ENCODE data around the gene CXCL13. TPM values are rescaled to one million over a fixed set of nuclear protein-coding genes. Genes with fewer than 3 reads are reported as not detected.
"Not testable (repeated sequence)": the region's sequence is repeated elsewhere in the genome, so short reads cannot be mapped to it uniquely, and the experiment has no call there.

Gene CXCL13, protein sequence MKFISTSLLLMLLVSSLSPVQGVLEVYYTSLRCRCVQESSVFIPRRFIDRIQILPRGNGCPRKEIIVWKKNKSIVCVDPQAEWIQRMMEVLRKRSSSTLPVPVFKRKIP
- total RNA-seq, result 1 to 10 TPM in 2 of 4 donors, not detected in 2; 2.2 to 2.4 TPM

DNA sequence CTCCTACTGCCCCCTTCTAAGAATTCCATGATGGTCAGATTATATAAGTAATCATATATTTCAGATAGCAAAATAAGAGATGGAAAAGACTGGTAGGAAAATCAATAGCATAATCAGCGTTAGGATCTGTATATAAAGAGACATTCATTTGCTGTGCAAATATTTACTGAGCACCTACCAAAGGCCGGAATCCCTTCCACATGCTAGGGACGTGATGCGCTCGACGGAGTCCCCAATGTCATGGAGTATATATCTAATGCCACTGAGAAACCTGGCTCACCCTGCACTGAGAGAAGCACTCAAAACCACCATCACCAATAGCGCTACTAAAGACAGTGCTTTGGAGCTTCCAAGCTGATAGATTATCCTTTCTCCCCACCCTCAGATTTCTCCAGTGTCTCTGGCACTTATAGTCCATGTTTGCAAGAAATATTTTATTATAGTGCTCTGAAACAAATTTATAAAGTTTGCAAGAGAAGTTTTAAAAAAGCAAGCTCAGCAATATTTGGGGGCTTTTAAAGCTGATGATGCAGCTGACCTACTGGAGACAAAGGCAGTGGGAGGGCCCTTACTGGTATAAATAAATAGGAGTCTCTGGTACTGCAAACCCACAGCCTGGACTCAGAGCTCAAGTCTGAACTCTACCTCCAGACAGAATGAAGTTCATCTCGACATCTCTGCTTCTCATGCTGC is at the start of gene CXCL13:
CXCL13 (plus strand) TSS at position 611 of the 693 bp plus-strand sequence; CDS start at position 657, 46 bp downstream.
- Histone ChIP-seq H3K4me1 (peaks cover 0 to 9% (median 0%) of the 10 kb centered on the region in 3 donors), H3K36me3 (no peaks in the 10 kb centered on the region), H3K9me3 (no peaks in the 10 kb centered on the region), H3K4me3 (no peak within 1 kb of the TSS), H3K27ac (no peak within 1 kb of the TSS), H3K27me3 (peaks cover 0 to 38% (median 0%) of the 10 kb centered on the region in 4 donors)
- TF ChIP-seq POLR2A (IDR thresholded peaks at IDR 0.05), result no peak
- TF ChIP-seq, protein P1, sequence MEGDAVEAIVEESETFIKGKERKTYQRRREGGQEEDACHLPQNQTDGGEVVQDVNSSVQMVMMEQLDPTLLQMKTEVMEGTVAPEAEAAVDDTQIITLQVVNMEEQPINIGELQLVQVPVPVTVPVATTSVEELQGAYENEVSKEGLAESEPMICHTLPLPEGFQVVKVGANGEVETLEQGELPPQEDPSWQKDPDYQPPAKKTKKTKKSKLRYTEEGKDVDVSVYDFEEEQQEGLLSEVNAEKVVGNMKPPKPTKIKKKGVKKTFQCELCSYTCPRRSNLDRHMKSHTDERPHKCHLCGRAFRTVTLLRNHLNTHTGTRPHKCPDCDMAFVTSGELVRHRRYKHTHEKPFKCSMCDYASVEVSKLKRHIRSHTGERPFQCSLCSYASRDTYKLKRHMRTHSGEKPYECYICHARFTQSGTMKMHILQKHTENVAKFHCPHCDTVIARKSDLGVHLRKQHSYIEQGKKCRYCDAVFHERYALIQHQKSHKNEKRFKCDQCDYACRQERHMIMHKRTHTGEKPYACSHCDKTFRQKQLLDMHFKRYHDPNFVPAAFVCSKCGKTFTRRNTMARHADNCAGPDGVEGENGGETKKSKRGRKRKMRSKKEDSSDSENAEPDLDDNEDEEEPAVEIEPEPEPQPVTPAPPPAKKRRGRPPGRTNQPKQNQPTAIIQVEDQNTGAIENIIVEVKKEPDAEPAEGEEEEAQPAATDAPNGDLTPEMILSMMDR (IDR thresholded peaks at IDR 0.05), result no peak
- DNase-seq, result no peak
- WGBS, 2 donors, result 81 to 88% methylated on average over 8 of the region's 8 CpGs
- intact Hi-C loops (cut with DNase I), result loop anchor here (10.0 kb wide), 1 partner anchor 221 kb away; no protein-coding TSS in a partner anchor

DNA sequence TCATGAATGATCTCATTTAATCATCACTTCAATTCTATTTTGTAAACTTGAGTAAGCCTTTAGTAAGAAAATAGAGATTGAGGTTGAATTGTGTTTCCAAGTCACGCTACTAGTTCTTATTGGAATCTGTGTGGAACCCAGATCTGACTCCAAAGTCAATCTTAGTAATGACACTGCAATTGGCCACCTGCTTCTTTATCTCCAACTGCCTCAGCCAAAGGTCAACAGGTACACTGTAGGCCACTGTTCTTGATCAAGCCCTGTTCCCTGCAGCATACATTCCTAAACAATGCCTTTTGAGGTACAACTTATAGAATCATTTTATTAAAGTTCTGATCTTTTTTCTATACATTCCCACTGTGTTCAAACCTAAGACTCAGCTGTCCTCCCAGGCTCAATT is 45.5 kb upstream of the CXCL13 start:
- intact Hi-C loops (cut with DNase I), result no loop called here
- Histone ChIP-seq H3K4me3 (no peak overlapping the region), H3K4me1 (no peaks in the 10 kb centered on the region), H3K36me3 (no peaks in the 10 kb centered on the region), H3K27ac (no peak overlapping the region), H3K9me3 (peaks cover 0 to 3% (median 0%) of the 10 kb centered on the region in 3 donors), H3K27me3 (no peaks in the 10 kb centered on the region)
- no peak for TF ChIP-seq POLR2A (IDR thresholded peaks at IDR 0.05)
- TF ChIP-seq, protein P1 (IDR thresholded peaks at IDR 0.05), result no peak
- WGBS, 2 donors, result 85 to 86% methylated on average over 1 of the region's 1 CpG
- DNase-seq, result no peak

DNA sequence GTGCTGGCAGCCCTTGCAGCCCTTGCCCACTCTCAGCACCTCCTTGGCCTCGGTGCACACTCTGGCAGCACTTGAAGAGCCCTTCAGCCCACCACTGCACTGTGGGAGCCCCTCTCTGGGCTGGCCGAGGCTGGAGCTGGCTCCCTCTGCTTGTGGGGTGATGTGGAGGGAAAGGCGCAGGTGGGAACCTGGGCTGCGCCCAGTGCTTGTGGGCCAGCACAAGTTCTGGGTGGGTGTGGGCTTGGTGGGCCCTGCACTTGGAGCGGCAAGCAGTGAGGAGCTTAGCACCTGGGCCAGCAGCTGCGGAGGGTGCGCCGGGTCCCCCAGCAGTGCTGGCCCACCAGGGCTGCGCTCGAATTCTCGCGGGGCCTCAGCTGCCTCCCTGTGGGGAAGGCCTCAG is 43.9 kb upstream of the CXCL13 start:
- H3K36me3 ChIP-seq; H3K27ac ChIP-seq; H3K27me3 ChIP-seq; H3K4me3 ChIP-seq; DNase-seq; H3K9me3 ChIP-seq; intact Hi-C loops (cut with DNase I); H3K4me1 ChIP-seq: not testable (repeated sequence)
- WGBS, 2 donors, result 65 to 100% methylated on average over 1 to 2 of the region's 12 CpGs

DNA sequence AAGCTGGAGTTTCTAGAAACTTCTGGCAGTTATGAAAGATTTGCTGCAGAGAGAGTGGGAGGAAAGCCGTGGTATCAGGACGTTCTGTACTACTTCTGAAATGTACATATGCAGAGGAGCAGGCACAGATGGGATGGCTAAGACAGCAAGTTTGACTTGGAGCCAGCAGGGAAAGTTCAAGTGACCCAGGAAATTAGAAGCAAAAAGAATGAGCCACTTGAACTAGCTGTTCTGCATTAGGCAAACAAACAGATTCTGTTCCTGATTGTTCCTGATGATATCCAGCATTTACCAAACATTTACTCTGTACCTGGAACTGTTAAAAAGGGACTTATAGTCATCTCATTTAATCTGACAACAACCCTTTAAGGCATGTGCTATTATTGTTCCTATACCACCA is 41.4 kb upstream of the CXCL13 start:
- DNase-seq, result no peak
- TF ChIP-seq, protein P1 (IDR thresholded peaks at IDR 0.05), result no peak
- TF ChIP-seq POLR2A (IDR thresholded peaks at IDR 0.05), result no peak

DNA sequence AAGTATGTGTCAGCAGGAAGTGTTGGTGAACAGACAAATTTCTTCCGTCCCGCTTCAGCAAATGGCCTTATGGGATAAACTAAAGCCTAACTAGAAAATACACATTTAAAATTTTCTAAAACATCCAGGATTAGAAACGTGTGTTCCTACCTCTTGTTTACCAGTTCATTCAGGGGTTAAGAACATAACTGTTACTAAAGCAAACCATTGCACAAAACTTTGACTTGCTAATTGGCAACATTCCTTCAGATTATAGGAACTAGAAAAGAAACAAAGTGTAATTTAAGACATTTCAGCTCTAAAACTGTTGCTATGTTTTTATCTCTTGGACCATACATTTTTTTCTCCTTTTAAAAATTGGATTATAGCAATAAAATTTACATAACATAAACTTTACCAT is 39.5 kb upstream of the CXCL13 start:
- TF ChIP-seq, protein P1 (IDR thresholded peaks at IDR 0.05), result no peak
- TF ChIP-seq POLR2A (IDR thresholded peaks at IDR 0.05), result no peak
- intact Hi-C loops (cut with DNase I), result no loop called here
- Histone ChIP-seq H3K27ac (no peak overlapping the region), H3K4me1 (no peaks in the 10 kb centered on the region), H3K4me3 (no peak overlapping the region), H3K36me3 (no peaks in the 10 kb centered on the region), H3K9me3 (peaks cover 0 to 4% (median 0%) of the 10 kb centered on the region in 3 donors), H3K27me3 (peaks cover 0 to 4% (median 0%) of the 10 kb centered on the region in 4 donors)
- 77 to 79% methylated on average over 3 of the region's 3 CpGs for WGBS, 2 donors
- no peak for DNase-seq

More for the DNA sequence above, 41.4 kb upstream of the CXCL13 start:
- H3K9me3 ChIP-seq, result no peaks in the 10 kb centered on the region
- intact Hi-C loops (cut with DNase I), result no loop called here
- H3K36me3 ChIP-seq, result no peaks in the 10 kb centered on the region
- H3K27ac ChIP-seq, result peak overlapping the region; percentile 30 to 63 (median 50)
- 33 to 48% methylated on average over 2 of the region's 2 CpGs for WGBS, 2 donors
- H3K4me1 ChIP-seq, result no peaks in the 10 kb centered on the region
- no peak overlapping the region for H3K4me3 ChIP-seq
- H3K27me3 ChIP-seq, result peaks cover 0 to 4% (median 0%) of the 10 kb centered on the region in 4 donors

Measured in esophagus squamous epithelium (tissue), 5 donors.